Spleen (tissue), 7 donors: ENCODE results near the gene MT3.

Experiments
- POLR2A ChIP-seq, 3 donors: fragments of 450-650 bp; IDR thresholded peaks; one replicate each; pipeline ENCODE4 v1.5.1; 2017; ENCODE audit warnings: antibody characterized with exemption in 3 of 3, mild to moderate bottlenecking in 1 of 3
- POLR2AphosphoS5 ChIP-seq, 3 donors: sonication (generic); formaldehyde crosslinking; IDR thresholded peaks; one replicate each; pipeline ENCODE4 v1.5.1; 2017; ENCODE audit warnings: antibody characterized with exemption in 3 of 3
- TF ChIP-seq, protein P1 (sequence below), 11 experiments: fragments of 200-600 bp in 7 of 11; fragments of 450-650 bp in 4 of 11; sonication (generic) in 4 of 11; IDR thresholded peaks in 8 of 11; conservative IDR thresholded peaks in 3 of 11; 1 replicate in 7 of 11; 2 replicates in 4 of 11; pipeline versions ENCODE4 v1.4.0 to v1.8.0; 2016 to 2021; ENCODE audit warnings: antibody characterized with exemption in 11 of 11, inconsistent platforms in 4 of 11, mild to moderate bottlenecking in 1 of 11
- donor health status: DM: no; HTN: no; CAD: no; lungs with moderate emphysema.
- donor health status: DM: no; HTN: no; CAD: no.
- donor health status: DM: no; HTN: no; CAD: no.

DNA sequence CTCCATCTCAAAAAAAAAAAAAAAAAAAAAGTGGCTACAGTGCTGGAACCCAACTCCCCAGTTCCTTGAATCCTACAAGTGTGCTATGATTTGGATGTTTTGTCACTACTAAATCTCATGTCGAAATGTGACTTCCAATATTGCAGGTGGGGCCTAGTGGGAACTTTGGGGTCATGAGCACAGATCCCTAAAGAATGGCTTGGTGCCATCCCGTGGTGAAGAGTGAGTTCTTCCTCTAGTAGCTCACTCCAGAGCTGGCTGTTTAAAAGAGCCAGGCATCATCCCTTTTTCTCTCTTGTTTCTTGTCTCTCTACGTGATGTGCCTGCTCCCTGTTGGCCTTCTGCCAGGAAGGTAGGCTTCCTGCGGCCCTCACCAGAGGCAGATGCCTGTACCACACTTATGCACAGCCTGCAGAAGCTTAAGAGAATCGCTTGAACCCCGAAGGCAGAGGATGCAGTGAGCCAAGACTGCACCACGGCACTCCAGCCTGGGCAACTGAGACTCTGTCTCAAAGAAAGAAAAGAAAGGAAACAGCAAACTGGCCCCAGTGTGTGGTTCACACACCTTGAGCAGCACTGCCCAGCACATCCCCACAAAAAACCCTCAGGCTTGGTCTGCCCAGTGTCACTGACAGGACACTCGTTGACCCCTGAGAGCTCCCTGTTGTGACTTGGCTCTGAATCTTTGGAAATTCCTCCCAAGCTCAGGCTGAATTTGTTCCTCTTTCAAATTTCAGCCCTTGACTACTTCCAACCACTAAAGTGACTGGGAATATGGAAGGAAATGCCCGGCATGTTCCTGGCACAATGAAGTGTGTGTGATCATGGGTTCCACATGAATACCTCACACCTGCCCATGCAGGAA is 39.4 kb downstream of the MT3 start:
- TF ChIP-seq, protein P1, sequence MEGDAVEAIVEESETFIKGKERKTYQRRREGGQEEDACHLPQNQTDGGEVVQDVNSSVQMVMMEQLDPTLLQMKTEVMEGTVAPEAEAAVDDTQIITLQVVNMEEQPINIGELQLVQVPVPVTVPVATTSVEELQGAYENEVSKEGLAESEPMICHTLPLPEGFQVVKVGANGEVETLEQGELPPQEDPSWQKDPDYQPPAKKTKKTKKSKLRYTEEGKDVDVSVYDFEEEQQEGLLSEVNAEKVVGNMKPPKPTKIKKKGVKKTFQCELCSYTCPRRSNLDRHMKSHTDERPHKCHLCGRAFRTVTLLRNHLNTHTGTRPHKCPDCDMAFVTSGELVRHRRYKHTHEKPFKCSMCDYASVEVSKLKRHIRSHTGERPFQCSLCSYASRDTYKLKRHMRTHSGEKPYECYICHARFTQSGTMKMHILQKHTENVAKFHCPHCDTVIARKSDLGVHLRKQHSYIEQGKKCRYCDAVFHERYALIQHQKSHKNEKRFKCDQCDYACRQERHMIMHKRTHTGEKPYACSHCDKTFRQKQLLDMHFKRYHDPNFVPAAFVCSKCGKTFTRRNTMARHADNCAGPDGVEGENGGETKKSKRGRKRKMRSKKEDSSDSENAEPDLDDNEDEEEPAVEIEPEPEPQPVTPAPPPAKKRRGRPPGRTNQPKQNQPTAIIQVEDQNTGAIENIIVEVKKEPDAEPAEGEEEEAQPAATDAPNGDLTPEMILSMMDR (IDR thresholded peaks at IDR 0.05 in 8 of 11, conservative IDR thresholded peaks at IDR 0.05 in 3 of 11) = no peak
- TF ChIP-seq POLR2AphosphoS5 (IDR thresholded peaks at IDR 0.05) (no peak), POLR2A (IDR thresholded peaks at IDR 0.05) (no peak)
